HG02588 (cell line): ENCODE measurements around the gene FSTL1.
A peak's percentile ranks its signal among the peaks of the same experiment; 100 is the strongest.

Source experiments
- ATAC-seq: cut with Tn5 transposase; IDR thresholded peaks from one replicate; pipeline ENCODE4 v1.9.1; 2021; ENCODE audit warnings: mild to moderate bottlenecking, moderate library complexity; ENCODE audit not compliant: unreplicated experiment

Gene FSTL1

GRCh38 chr3:120450600-120451271, at the start of gene FSTL1:
TSS of gene FSTL1 (minus strand) at chr3:120450992. CDS start at chr3:120450746, 246 bp downstream.
- peak; percentile 34 for ATAC-seq

- ATAC-seq: no peak
Measured at GRCh38 chr3:120498556-120499346, 48.0 kb upstream of the FSTL1 start.

GRCh38 chr3:120497818-120498217, 47.0 kb upstream of the FSTL1 start:
- ATAC-seq: no peak

- ATAC-seq: no peak
Measured at GRCh38 chr3:120497336-120497735, 46.5 kb upstream of the FSTL1 start.

- ATAC-seq: no peak
Measured at GRCh38 chr3:120496278-120497002, 45.6 kb upstream of the FSTL1 start.

- no peak for ATAC-seq
Measured at GRCh38 chr3:120495809-120496208, 45.0 kb upstream of the FSTL1 start.

- no peak for ATAC-seq
Measured at GRCh38 chr3:120492103-120492502, 41.3 kb upstream of the FSTL1 start.

- ATAC-seq: no peak
Measured at GRCh38 chr3:120489421-120489820, 38.6 kb upstream of the FSTL1 start.

- no peak for ATAC-seq
Measured at GRCh38 chr3:120488296-120488695, 37.5 kb upstream of the FSTL1 start.

GRCh38 chr3:120487191-120487650, 36.4 kb upstream of the FSTL1 start:
- no peak for ATAC-seq

- ATAC-seq: no peak
Measured at GRCh38 chr3:120481081-120481480, 30.3 kb upstream of the FSTL1 start.

GRCh38 chr3:120477781-120478180, 27.0 kb upstream of the FSTL1 start:
- ATAC-seq: no peak

GRCh38 chr3:120475722-120476377, 25.1 kb upstream of the FSTL1 start:
- no peak for ATAC-seq

GRCh38 chr3:120473896-120474675, 23.3 kb upstream of the FSTL1 start:
- no peak for ATAC-seq

- ATAC-seq: no peak
Measured at GRCh38 chr3:120473389-120473788, 22.6 kb upstream of the FSTL1 start.

GRCh38 chr3:120472121-120472844, 21.5 kb upstream of the FSTL1 start:
- ATAC-seq: no peak

- ATAC-seq: no peak
Measured at GRCh38 chr3:120471643-120472042, 20.9 kb upstream of the FSTL1 start.

- no peak for ATAC-seq
Measured at GRCh38 chr3:120470870-120471269, 20.1 kb upstream of the FSTL1 start.

GRCh38 chr3:120469882-120470301, 19.1 kb upstream of the FSTL1 start:
- ATAC-seq: no peak

GRCh38 chr3:120469440-120469839, 18.6 kb upstream of the FSTL1 start:
- no peak for ATAC-seq
